BLaER1 (cell line): ENCODE measurements around the gene LRRC18.

ENCODE experiments used
- H3K27ac ChIP-seq: shearing (Covaris generic); formaldehyde crosslinking; 2 replicates; pipeline ENCODE4 v1.8.1; 2022
- H3K27me3 ChIP-seq: shearing (Covaris generic); formaldehyde crosslinking; 2 replicates; pipeline ENCODE4 v1.8.1; 2022
- H3K36me3 ChIP-seq: shearing (Covaris generic); formaldehyde crosslinking; 2 replicates; pipeline ENCODE4 v1.8.1; 2022
- H3K4me1 ChIP-seq: shearing (Covaris generic); formaldehyde crosslinking; 2 replicates; pipeline ENCODE4 v1.8.1; 2022
- H3K4me2 ChIP-seq: shearing (Covaris generic); formaldehyde crosslinking; 2 replicates; pipeline ENCODE4 v1.8.1; 2022
- H3K4me3 ChIP-seq: shearing (Covaris generic); formaldehyde crosslinking; 2 replicates; pipeline ENCODE4 v1.8.1; 2022
- H3K9ac ChIP-seq: shearing (Covaris generic); formaldehyde crosslinking; 2 replicates; pipeline ENCODE4 v1.8.1; 2022
- H3K9me3 ChIP-seq: shearing (Covaris generic); formaldehyde crosslinking; 2 replicates; pipeline ENCODE4 v1.8.1; 2022
- H4K20me1 ChIP-seq: shearing (Covaris generic); formaldehyde crosslinking; 2 replicates; pipeline ENCODE4 v1.8.1; 2022
- Cebpa-rat ChIP-seq: shearing (Covaris generic); IDR thresholded peaks from 2 replicates; pipeline ENCODE4 v1.8.1; 2022

Gene LRRC18

GRCh38 chr10:48937796-48938195 lies 1.8 kb downstream of the LRRC18 start:
- Histone ChIP-seq H4K20me1 (no peaks in the 10 kb centered on the region), H3K36me3 (no peaks in the 10 kb centered on the region), H3K27ac (no peak overlapping the region), H3K4me3 (no peak overlapping the region), H3K4me2 (no peak overlapping the region), H3K4me1 (no peaks in the 10 kb centered on the region), H3K9ac (no peak overlapping the region), H3K27me3 (no peaks in the 10 kb centered on the region), H3K9me3 (no peaks in the 10 kb centered on the region)
- no peak for TF ChIP-seq Cebpa-rat

GRCh38 chr10:48935577-48935976 lies 4.1 kb downstream of the LRRC18 start:
- H3K27ac ChIP-seq = no peak overlapping the region
- no peak overlapping the region for H3K9ac ChIP-seq
- H3K4me2 ChIP-seq = no peak overlapping the region
- H3K27me3 ChIP-seq = no peaks in the 10 kb centered on the region
- no peaks in the 10 kb centered on the region for H4K20me1 ChIP-seq
- H3K4me1 ChIP-seq = no peaks in the 10 kb centered on the region
- no peak for TF ChIP-seq Cebpa-rat
- H3K9me3 ChIP-seq = no peaks in the 10 kb centered on the region
- no peaks in the 10 kb centered on the region for H3K36me3 ChIP-seq
- no peak overlapping the region for H3K4me3 ChIP-seq

- TF ChIP-seq Cebpa-rat = no peak
- Histone ChIP-seq H3K4me1 (no peaks in the 10 kb centered on the region), H3K27ac (no peak overlapping the region), H4K20me1 (no peaks in the 10 kb centered on the region), H3K9ac (no peak overlapping the region), H3K4me2 (no peak overlapping the region), H3K4me3 (no peak overlapping the region), H3K36me3 (no peaks in the 10 kb centered on the region), H3K9me3 (no peaks in the 10 kb centered on the region), H3K27me3 (no peaks in the 10 kb centered on the region)
Observed at GRCh38 chr10:48934672-48935501, 4.8 kb downstream of the LRRC18 start.

GRCh38 chr10:48932831-48933664 lies 6.6 kb downstream of the LRRC18 start:
- TF ChIP-seq Cebpa-rat = no peak
- H4K20me1 ChIP-seq = no peaks in the 10 kb centered on the region

GRCh38 chr10:48931188-48931587 lies 8.5 kb downstream of the LRRC18 start:
- H4K20me1 ChIP-seq = no peaks in the 10 kb centered on the region
- H3K4me2 ChIP-seq = no peak overlapping the region
- H3K36me3 ChIP-seq = no peaks in the 10 kb centered on the region
- H3K27ac ChIP-seq = no peak overlapping the region
- no peak for TF ChIP-seq Cebpa-rat
- no peak overlapping the region for H3K9ac ChIP-seq
- H3K4me3 ChIP-seq = no peak overlapping the region
- no peaks in the 10 kb centered on the region for H3K27me3 ChIP-seq
- no peaks in the 10 kb centered on the region for H3K4me1 ChIP-seq
- no peaks in the 10 kb centered on the region for H3K9me3 ChIP-seq

More at GRCh38 chr10:48932831-48933664, 6.6 kb downstream of the LRRC18 start:
- Histone ChIP-seq H3K4me1 (no peaks in the 10 kb centered on the region), H3K27ac (no peak overlapping the region), H3K27me3 (no peaks in the 10 kb centered on the region), H3K36me3 (no peaks in the 10 kb centered on the region), H3K4me3 (no peak overlapping the region), H3K9me3 (no peaks in the 10 kb centered on the region), H3K4me2 (no peak overlapping the region), H3K9ac (no peak overlapping the region)

GRCh38 chr10:48929413-48929990 lies 10.1 kb downstream of the LRRC18 start:
- Histone ChIP-seq H3K9ac (no peak overlapping the region), H4K20me1 (no peaks in the 10 kb centered on the region), H3K4me1 (no peaks in the 10 kb centered on the region), H3K27me3 (no peaks in the 10 kb centered on the region), H3K4me2 (no peak overlapping the region), H3K4me3 (no peak overlapping the region), H3K9me3 (no peaks in the 10 kb centered on the region), H3K27ac (no peak overlapping the region), H3K36me3 (no peaks in the 10 kb centered on the region)
- no peak for TF ChIP-seq Cebpa-rat

- Histone ChIP-seq H3K4me1 (no peaks in the 10 kb centered on the region), H3K27me3 (no peaks in the 10 kb centered on the region), H3K4me3 (no peak overlapping the region), H3K9ac (no peak overlapping the region), H3K9me3 (no peaks in the 10 kb centered on the region), H4K20me1 (no peaks in the 10 kb centered on the region), H3K36me3 (no peaks in the 10 kb centered on the region), H3K4me2 (no peak overlapping the region), H3K27ac (no peak overlapping the region)
- TF ChIP-seq Cebpa-rat = no peak
Observed at GRCh38 chr10:48926764-48927540, 12.7 kb downstream of the LRRC18 start.

- Histone ChIP-seq H3K4me2 (no peak overlapping the region), H3K9me3 (no peaks in the 10 kb centered on the region), H4K20me1 (no peaks in the 10 kb centered on the region), H3K4me1 (no peaks in the 10 kb centered on the region), H3K36me3 (no peaks in the 10 kb centered on the region), H3K27ac (no peak overlapping the region), H3K27me3 (no peaks in the 10 kb centered on the region), H3K4me3 (no peak overlapping the region), H3K9ac (no peak overlapping the region)
- TF ChIP-seq Cebpa-rat = no peak
Observed at GRCh38 chr10:48926255-48926654, 13.4 kb downstream of the LRRC18 start.

- TF ChIP-seq Cebpa-rat = no peak
- H3K27me3 ChIP-seq = no peaks in the 10 kb centered on the region
Observed at GRCh38 chr10:48924988-48925387, 14.7 kb downstream of the LRRC18 start.

More at GRCh38 chr10:48924988-48925387, 14.7 kb downstream of the LRRC18 start:
- Histone ChIP-seq H3K4me2 (no peak overlapping the region), H3K9ac (no peak overlapping the region), H4K20me1 (no peaks in the 10 kb centered on the region), H3K9me3 (no peaks in the 10 kb centered on the region), H3K36me3 (no peaks in the 10 kb centered on the region), H3K4me1 (no peaks in the 10 kb centered on the region), H3K27ac (no peak overlapping the region), H3K4me3 (no peak overlapping the region)
